Measurements from ENCODE around the gene EEFSEC.

EEFSEC gene

DNA sequence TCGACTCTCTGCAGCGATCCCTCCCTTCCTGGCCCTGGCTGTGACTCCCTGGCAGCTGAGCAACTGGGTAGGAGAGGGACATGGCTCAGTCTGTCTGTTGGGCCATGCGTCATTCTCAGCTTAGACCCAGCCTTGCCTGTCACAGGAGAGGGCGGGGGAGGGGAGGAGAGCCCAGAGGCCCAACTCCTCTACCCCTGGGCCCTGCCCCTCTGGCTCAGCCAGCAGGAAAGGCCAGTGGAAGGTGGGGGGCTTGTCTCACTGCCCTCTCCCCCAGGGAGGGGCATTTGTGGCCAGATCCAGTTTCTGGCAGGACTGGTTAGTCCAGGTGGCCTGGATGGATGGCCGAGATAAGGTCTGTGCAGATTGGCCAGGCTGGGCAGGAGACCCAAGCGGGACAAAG lies 281.8 kb downstream of the EEFSEC start:
- Histone ChIP-seq H3K36me3 (no peaks in the 10 kb centered on the region), H3K9ac (no peak overlapping the region), H3K4me2 (no peak overlapping the region), H4K20me1 (peaks cover 24% of the 10 kb centered on the region; the same call in 1 of the 2 replicates), H3K27me3 (peaks cover 55% of the 10 kb centered on the region), H3K4me3 (no peak overlapping the region), H3K9me3 (no peaks in the 10 kb centered on the region), H3K4me1 (peaks cover 5% of the 10 kb centered on the region; the same call in 1 of the 2 replicates), H3K27ac (no peak overlapping the region)
- TF ChIP-seq Cebpa-rat (IDR thresholded peaks at IDR 0.05): no peak

- no peak overlapping the region for H3K4me2 ChIP-seq
- TF ChIP-seq Cebpa-rat (IDR thresholded peaks at IDR 0.05): no peak
- H3K4me1 ChIP-seq: peaks cover 5% of the 10 kb centered on the region; the same call in 1 of the 2 replicates
- peaks cover 50% of the 10 kb centered on the region for H3K27me3 ChIP-seq
- H3K27ac ChIP-seq: no peak overlapping the region
- peaks cover 19% of the 10 kb centered on the region; the same call in 1 of the 2 replicates for H4K20me1 ChIP-seq
- no peak overlapping the region for H3K4me3 ChIP-seq
- H3K9me3 ChIP-seq: no peaks in the 10 kb centered on the region
- no peak overlapping the region for H3K9ac ChIP-seq
- H3K36me3 ChIP-seq: no peaks in the 10 kb centered on the region
Measured at GRCh38 chr3:128435561-128435960, 282.3 kb downstream of the EEFSEC start.

DNA sequence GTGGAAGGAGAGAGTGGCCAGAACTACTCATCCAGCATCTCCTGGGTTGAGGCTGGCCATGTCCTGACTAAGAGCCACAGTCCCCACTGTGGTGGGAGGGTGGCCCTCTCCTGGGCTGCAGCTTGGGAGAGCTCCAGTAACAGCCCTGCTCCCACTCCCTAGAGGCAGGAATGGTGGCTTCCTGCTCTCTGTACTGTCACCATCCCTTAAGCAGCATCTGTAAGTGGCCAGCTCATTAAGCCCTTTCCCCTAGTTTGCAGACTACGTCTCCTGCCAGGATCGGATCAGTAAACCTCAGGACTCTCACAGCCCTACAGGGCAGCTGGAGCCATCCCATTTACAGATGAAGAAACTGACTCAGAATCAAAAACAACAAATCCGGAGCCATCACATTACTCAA lies 282.9 kb downstream of the EEFSEC start:
- peaks cover 5% of the 10 kb centered on the region; the same call in 1 of the 2 replicates for H3K4me1 ChIP-seq
- H3K4me2 ChIP-seq: no peak overlapping the region
- no peaks in the 10 kb centered on the region for H3K36me3 ChIP-seq
- peaks cover 15% of the 10 kb centered on the region; the same call in 1 of the 2 replicates for H4K20me1 ChIP-seq
- no peak overlapping the region for H3K27ac ChIP-seq
- no peak overlapping the region for H3K9ac ChIP-seq
- H3K27me3 ChIP-seq: peaks cover 43% of the 10 kb centered on the region
- no peak overlapping the region for H3K4me3 ChIP-seq
- H3K9me3 ChIP-seq: no peaks in the 10 kb centered on the region
- no peak for TF ChIP-seq Cebpa-rat (IDR thresholded peaks at IDR 0.05)

GRCh38 chr3:128438488-128439072 lies 285.3 kb downstream of the EEFSEC start:
- H3K27me3 ChIP-seq: peaks cover 19% of the 10 kb centered on the region
- no peak overlapping the region for H3K4me3 ChIP-seq
- no peak overlapping the region for H3K9ac ChIP-seq
- H3K36me3 ChIP-seq: no peaks in the 10 kb centered on the region
- H3K9me3 ChIP-seq: no peaks in the 10 kb centered on the region
- TF ChIP-seq Cebpa-rat (IDR thresholded peaks at IDR 0.05): no peak
- H3K27ac ChIP-seq: no peak overlapping the region
- no peak overlapping the region for H3K4me2 ChIP-seq
- no peaks in the 10 kb centered on the region for H3K4me1 ChIP-seq
- H4K20me1 ChIP-seq: peaks cover 5% of the 10 kb centered on the region; the same call in 1 of the 2 replicates

- no peak overlapping the region for H3K4me2 ChIP-seq
- no peak for TF ChIP-seq Cebpa-rat (IDR thresholded peaks at IDR 0.05)
- H3K9ac ChIP-seq: no peak overlapping the region
- no peaks in the 10 kb centered on the region for H3K4me1 ChIP-seq
- peaks cover 13% of the 10 kb centered on the region for H3K27me3 ChIP-seq
- H3K9me3 ChIP-seq: no peaks in the 10 kb centered on the region
- H4K20me1 ChIP-seq: no peaks in the 10 kb centered on the region; the same call in 1 of the 2 replicates
- no peaks in the 10 kb centered on the region for H3K36me3 ChIP-seq
- H3K27ac ChIP-seq: no peak overlapping the region
- no peak overlapping the region for H3K4me3 ChIP-seq
Measured at GRCh38 chr3:128439226-128439625, 285.9 kb downstream of the EEFSEC start.

GRCh38 chr3:128442070-128442469 lies 288.8 kb downstream of the EEFSEC start:
- Histone ChIP-seq H3K36me3 (no peaks in the 10 kb centered on the region), H3K27ac (no peak overlapping the region), H3K4me1 (peaks cover under 1% of the 10 kb centered on the region; the same call in 1 of the 2 replicates), H3K4me3 (no peak overlapping the region), H3K9ac (no peak overlapping the region), H3K27me3 (no peaks in the 10 kb centered on the region), H3K4me2 (no peak overlapping the region), H4K20me1 (no peaks in the 10 kb centered on the region), H3K9me3 (peaks cover 6% of the 10 kb centered on the region; the same call in 1 of the 2 replicates)
- no peak for TF ChIP-seq Cebpa-rat (IDR thresholded peaks at IDR 0.05)

DNA sequence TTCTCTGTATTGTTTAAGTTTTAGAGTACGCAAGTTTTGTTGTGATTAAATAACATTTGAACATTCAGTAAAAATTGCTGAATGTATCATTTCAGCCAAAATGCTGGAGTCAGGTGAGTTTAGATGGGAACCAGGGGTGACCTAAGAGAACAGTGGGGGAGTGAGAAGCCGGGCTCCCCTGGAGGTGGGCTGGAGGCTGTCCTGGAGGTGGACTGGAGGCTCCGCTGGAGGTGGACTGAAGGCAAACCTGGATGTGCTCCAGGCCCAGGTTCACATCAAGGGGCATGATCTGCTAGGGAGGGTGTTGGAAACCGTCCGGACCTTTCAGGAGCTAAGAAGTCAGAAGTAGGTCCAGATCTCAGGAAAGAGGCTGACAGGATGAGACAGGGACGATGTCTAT lies 289.7 kb downstream of the EEFSEC start:
- Histone ChIP-seq H3K9ac (no peak overlapping the region), H3K36me3 (no peaks in the 10 kb centered on the region), H3K9me3 (peaks cover 10% of the 10 kb centered on the region; the same call in 1 of the 2 replicates), H3K4me2 (no peak overlapping the region), H3K27ac (no peak overlapping the region), H3K4me1 (peaks cover 9% of the 10 kb centered on the region), H3K4me3 (no peak overlapping the region), H4K20me1 (no peaks in the 10 kb centered on the region), H3K27me3 (no peaks in the 10 kb centered on the region)
- no peak for TF ChIP-seq Cebpa-rat (IDR thresholded peaks at IDR 0.05)

- H3K9me3 ChIP-seq: peaks cover 10% of the 10 kb centered on the region; the same call in 1 of the 2 replicates
- H3K27me3 ChIP-seq: no peaks in the 10 kb centered on the region
- TF ChIP-seq Cebpa-rat (IDR thresholded peaks at IDR 0.05): no peak
- H3K9ac ChIP-seq: no peak overlapping the region
- no peaks in the 10 kb centered on the region for H4K20me1 ChIP-seq
- H3K4me1 ChIP-seq: peaks cover 17% of the 10 kb centered on the region
- no peak overlapping the region for H3K4me2 ChIP-seq
- no peak overlapping the region for H3K4me3 ChIP-seq
- no peak overlapping the region for H3K27ac ChIP-seq
- no peaks in the 10 kb centered on the region for H3K36me3 ChIP-seq
Measured at GRCh38 chr3:128443771-128444170, 290.5 kb downstream of the EEFSEC start.

DNA sequence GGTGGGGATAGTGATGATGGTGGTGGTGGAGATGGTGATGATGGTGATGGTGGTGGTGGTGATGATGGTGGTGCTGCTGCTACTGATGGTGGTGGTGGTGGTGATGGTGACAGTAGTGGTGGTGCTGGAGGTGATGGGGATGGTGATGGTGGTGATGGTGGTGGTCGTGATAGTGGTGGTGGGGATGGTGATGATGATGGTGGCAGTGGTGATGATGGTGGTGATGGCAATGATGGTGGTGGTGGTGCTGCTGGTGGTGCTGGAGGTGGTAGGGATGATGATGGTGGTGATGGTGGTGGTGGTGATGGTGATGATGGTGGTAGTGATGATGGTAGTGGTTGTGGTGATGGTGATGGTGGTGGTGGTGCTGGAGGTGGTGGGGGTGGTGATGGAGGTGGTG lies 292.1 kb downstream of the EEFSEC start:
- no peak for TF ChIP-seq Cebpa-rat (IDR thresholded peaks at IDR 0.05)

DNA sequence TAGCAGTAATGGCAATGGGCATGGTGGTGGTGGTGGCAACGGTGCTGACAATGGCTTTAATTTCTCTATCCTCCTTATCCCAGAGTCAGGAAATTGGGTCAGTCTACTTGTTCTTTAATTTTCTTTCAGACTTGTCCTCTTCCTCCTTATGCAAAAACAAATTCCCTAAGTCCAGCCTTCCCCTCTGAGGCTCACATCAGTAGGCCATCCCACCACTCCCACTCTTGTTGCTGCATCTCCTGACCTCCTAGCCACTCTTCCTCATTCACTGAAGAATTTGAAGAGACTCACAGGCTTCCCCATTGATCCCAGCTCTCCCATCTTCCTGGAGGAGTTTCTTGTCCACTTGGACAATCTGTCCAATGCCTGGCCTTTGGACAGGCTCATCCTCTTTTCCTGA lies 293.5 kb downstream of the EEFSEC start:
- Histone ChIP-seq H3K9ac (no peak overlapping the region), H3K9me3 (peaks cover 10% of the 10 kb centered on the region; the same call in 1 of the 2 replicates), H4K20me1 (no peaks in the 10 kb centered on the region), H3K36me3 (no peaks in the 10 kb centered on the region), H3K4me1 (peaks cover 19% of the 10 kb centered on the region), H3K4me3 (no peak overlapping the region), H3K27me3 (no peaks in the 10 kb centered on the region), H3K27ac (no peak overlapping the region), H3K4me2 (peak overlapping the region; percentile 55; the same call in 1 of the 2 replicates)
- TF ChIP-seq Cebpa-rat (IDR thresholded peaks at IDR 0.05): no peak

More for the DNA sequence above, 292.1 kb downstream of the EEFSEC start:
- no peaks in the 10 kb centered on the region for H3K36me3 ChIP-seq
- H3K4me2 ChIP-seq: no peak overlapping the region
- H3K4me3 ChIP-seq: no peak overlapping the region
- no peaks in the 10 kb centered on the region for H4K20me1 ChIP-seq
- H3K27me3 ChIP-seq: no peaks in the 10 kb centered on the region
- no peak overlapping the region for H3K9ac ChIP-seq
- H3K4me1 ChIP-seq: peaks cover 19% of the 10 kb centered on the region
- no peak overlapping the region for H3K27ac ChIP-seq
- peaks cover 10% of the 10 kb centered on the region; the same call in 1 of the 2 replicates for H3K9me3 ChIP-seq

Measured in BLaER1 (cell line).